HCT116 (cell line): ENCODE data around the gene TMEM132C.

ENCODE experiments used
- CTCF ChIP-seq, 3 experiments: fragments of 200-600 bp in 1 of 3; sonication (generic) in 1 of 3; IDR thresholded peaks in 2 of 3; conservative IDR thresholded peaks in 1 of 3; 2 replicates each; pipeline ENCODE4 v1.5.1; 2012 to 2017; ENCODE audit warnings: low read depth in 2 of 3, low read length in 2 of 3, antibody characterized with exemption in 1 of 3, borderline replicate concordance in 1 of 3, control low read depth in 1 of 3, mild to moderate bottlenecking in 1 of 3, mixed read lengths in 1 of 3, mixed run types in 1 of 3, moderate library complexity in 1 of 3; ENCODE audit not compliant: insufficient read depth in 1 of 3
- FOSL1 ChIP-seq: IDR thresholded peaks from 2 replicates; pipeline ENCODE4 v1.6.1; 2012; ENCODE audit warnings: low read depth
- JUND ChIP-seq: IDR thresholded peaks from 2 replicates; pipeline ENCODE4 v1.6.1; 2012
- POLR2A ChIP-seq: IDR thresholded peaks from 2 replicates; pipeline ENCODE4 v1.7.0; 2011; ENCODE audit warnings: borderline replicate concordance; ENCODE audit not compliant: insufficient read depth, insufficient read length; ENCODE audit errors: extremely low read depth
- POLR2AphosphoS5 ChIP-seq: IDR thresholded peaks from 2 replicates; pipeline ENCODE4 v1.6.1; 2011; ENCODE audit warnings: mild to moderate bottlenecking, low read depth, low read length, moderate library complexity
- YY1 ChIP-seq: IDR thresholded peaks from 2 replicates; pipeline ENCODE4 v1.6.1; 2011; ENCODE audit warnings: low read length, low read depth, moderate library complexity, mild to moderate bottlenecking; ENCODE audit not compliant: insufficient replicate concordance; ENCODE audit errors: extremely low read depth

GRCh38 chr12:128224226-128224625, 42.7 kb upstream of the TMEM132C start:
- no peak for TF ChIP-seq POLR2A
- no peak for TF ChIP-seq FOSL1
- TF ChIP-seq YY1: no peak
- TF ChIP-seq CTCF (IDR thresholded peaks at IDR 0.05 in 2 of 3, conservative IDR thresholded peaks at IDR 0.05 in 1 of 3; ENCODE audit: borderline replicate concordance in 1 of 3, insufficient read depth in 1 of 3, low read depth in 2 of 3, low read length in 2 of 3): no peak
- no peak for TF ChIP-seq POLR2AphosphoS5
- TF ChIP-seq JUND: no peak
